ENCODE data around the gene CCHCR1.
"Not testable (repeated sequence)": the region's sequence is repeated elsewhere in the genome, so short reads cannot be mapped to it uniquely, and the experiment has no call there.

DNA sequence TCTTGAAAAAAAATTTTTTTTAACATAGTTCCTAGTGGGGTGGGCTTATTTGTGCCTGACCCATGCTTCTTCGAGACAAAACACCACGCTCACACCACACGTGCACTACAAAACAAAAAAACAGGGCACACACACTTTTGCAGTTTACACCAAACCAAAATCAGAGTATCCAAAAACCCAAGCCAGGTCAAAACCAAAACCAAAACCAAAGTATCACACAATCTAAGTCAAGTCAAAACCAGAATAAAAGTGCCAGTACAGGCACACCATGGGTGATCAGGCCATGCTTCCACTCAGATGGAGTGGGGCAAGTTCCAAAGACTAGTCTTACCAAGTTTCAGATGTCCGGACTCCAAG is 28.1 kb upstream of the CCHCR1 start:
- TF ChIP-seq, protein P1, sequence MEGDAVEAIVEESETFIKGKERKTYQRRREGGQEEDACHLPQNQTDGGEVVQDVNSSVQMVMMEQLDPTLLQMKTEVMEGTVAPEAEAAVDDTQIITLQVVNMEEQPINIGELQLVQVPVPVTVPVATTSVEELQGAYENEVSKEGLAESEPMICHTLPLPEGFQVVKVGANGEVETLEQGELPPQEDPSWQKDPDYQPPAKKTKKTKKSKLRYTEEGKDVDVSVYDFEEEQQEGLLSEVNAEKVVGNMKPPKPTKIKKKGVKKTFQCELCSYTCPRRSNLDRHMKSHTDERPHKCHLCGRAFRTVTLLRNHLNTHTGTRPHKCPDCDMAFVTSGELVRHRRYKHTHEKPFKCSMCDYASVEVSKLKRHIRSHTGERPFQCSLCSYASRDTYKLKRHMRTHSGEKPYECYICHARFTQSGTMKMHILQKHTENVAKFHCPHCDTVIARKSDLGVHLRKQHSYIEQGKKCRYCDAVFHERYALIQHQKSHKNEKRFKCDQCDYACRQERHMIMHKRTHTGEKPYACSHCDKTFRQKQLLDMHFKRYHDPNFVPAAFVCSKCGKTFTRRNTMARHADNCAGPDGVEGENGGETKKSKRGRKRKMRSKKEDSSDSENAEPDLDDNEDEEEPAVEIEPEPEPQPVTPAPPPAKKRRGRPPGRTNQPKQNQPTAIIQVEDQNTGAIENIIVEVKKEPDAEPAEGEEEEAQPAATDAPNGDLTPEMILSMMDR (conservative IDR thresholded peaks at IDR 0.05; ENCODE audit: low read depth, low read length): not testable (repeated sequence)
- TF ChIP-seq EZH2phosphoT487 (IDR thresholded peaks at IDR 0.05; ENCODE audit: borderline replicate concordance, low read length); EZH2 (IDR thresholded peaks at IDR 0.05; ENCODE audit: low read length, unreplicated experiment): not testable (repeated sequence)
